ENCODE data around the gene CYP26B1.

The CYP26B1 gene

DNA sequence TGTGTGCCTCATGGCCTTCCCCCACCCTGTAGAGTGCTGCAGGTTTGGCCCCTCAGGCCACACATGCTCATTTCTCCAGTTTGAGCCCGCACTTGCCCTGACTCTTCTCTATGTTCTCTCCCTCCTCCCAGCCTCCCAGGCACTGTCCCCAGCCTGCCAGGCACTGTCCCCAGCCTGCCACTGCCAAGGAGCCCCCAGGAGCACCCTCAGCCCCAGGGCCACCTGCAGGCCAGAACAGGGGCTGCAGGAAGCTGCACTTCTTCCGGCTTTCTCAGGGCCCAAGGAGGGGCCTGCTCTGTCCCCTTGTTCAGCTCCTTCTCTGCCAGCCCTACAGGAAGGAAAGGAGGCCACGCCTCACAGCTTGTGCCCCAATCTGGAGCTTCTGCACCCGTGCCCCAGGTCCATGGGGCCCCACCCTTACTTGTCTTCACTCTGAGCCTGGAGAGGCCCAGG, 31.6 kb downstream of the CYP26B1 start:
- H4K20me1 ChIP-seq (ENCODE audit: insufficient read depth, low read length) = no peaks in the 10 kb centered on the region
- no peak overlapping the region for H3K9ac ChIP-seq (ENCODE audit: low read depth, low read length)
- H3K27me3 ChIP-seq (ENCODE audit: insufficient read depth, low read length, poor library complexity) = no peaks in the 10 kb centered on the region
- no peak overlapping the region for H3K4me2 ChIP-seq (ENCODE audit: insufficient read depth, low read length)
- H3K27ac ChIP-seq (ENCODE audit: low read length) = no peak overlapping the region
- DNase-seq (no peak), ATAC-seq (ENCODE audit: insufficient read depth, low read depth) (peak; percentile 58; the same call in 2 of the 3 replicates)
- no peak overlapping the region for H2AFZ ChIP-seq (ENCODE audit: low read depth, low read length)
- no peaks in the 10 kb centered on the region for H3K79me2 ChIP-seq (ENCODE audit: insufficient read depth, low read length)
- TF ChIP-seq EZH2 (IDR thresholded peaks at IDR 0.05; ENCODE audit: borderline replicate concordance, low read depth, low read length, severe bottlenecking) = no peak
- TF ChIP-seq, protein P1, sequence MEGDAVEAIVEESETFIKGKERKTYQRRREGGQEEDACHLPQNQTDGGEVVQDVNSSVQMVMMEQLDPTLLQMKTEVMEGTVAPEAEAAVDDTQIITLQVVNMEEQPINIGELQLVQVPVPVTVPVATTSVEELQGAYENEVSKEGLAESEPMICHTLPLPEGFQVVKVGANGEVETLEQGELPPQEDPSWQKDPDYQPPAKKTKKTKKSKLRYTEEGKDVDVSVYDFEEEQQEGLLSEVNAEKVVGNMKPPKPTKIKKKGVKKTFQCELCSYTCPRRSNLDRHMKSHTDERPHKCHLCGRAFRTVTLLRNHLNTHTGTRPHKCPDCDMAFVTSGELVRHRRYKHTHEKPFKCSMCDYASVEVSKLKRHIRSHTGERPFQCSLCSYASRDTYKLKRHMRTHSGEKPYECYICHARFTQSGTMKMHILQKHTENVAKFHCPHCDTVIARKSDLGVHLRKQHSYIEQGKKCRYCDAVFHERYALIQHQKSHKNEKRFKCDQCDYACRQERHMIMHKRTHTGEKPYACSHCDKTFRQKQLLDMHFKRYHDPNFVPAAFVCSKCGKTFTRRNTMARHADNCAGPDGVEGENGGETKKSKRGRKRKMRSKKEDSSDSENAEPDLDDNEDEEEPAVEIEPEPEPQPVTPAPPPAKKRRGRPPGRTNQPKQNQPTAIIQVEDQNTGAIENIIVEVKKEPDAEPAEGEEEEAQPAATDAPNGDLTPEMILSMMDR (IDR thresholded peaks at IDR 0.05; ENCODE audit: borderline replicate concordance, extremely low read depth, low read length, poor library complexity, severe bottlenecking) = peak; percentile 10
- H3K4me3 ChIP-seq (ENCODE audit: low read depth in 1 of 2, low read length in 2 of 2) = no peak overlapping the region
- peaks cover 5% of the 10 kb centered on the region for H3K9me3 ChIP-seq (ENCODE audit: insufficient read depth, low read length, severe bottlenecking)
- no peaks in the 10 kb centered on the region for H3K36me3 ChIP-seq (ENCODE audit: insufficient read depth, low read length)
- H3K4me1 ChIP-seq (ENCODE audit: insufficient read depth, low read length) = no peaks in the 10 kb centered on the region

DNA sequence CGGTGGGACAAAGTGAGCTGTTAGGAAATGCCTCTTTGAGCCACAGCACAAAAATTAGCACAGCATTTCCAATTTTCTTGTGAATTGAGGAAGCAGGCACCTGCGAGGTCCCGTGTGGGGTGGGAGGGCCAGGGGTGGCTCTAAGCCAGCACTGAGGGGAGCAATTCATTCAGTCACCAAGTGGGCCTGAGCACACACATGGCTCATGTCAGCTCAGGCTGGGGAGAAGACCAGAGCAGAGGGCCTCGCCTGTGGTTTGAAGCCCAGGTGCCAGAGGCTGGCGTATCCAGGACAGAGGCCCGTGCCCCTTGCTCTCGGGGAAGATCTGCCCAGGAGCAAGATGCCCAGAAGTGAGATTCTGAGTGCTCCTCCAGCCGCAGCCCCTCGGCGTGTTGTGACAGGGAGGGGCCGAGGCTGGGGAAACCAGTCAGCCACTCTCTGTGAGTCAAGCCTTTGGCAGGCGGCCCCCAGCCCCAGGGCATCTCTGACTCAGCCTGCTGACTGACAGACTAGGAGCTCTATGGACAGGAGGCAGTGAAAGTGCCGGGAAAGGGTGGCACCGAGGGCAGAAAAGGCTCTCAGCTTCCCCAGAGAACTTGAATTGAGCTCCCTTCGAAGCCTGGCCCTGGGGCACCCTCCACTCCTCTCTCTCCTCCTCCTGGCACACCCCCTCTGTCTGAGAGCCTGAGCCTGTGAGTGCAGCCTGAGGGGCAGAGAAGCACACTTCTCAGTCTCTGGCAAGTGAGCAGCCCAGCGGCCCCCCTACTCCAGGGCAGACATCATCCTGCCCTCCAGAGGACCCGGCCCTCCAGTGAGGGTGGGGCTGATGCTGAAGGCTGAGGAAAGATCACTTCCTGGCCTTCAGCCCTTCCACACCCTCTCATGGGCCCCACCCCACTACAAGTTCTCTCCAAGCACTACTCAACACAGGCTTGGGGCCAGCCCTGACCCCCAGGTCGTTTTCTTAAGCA, 32.3 kb downstream of the CYP26B1 start:
- Histone ChIP-seq H3K4me3 (ENCODE audit: low read depth in 1 of 2, low read length in 2 of 2) (no peak overlapping the region), H3K36me3 (ENCODE audit: insufficient read depth, low read length) (no peaks in the 10 kb centered on the region), H3K4me1 (ENCODE audit: insufficient read depth, low read length) (no peaks in the 10 kb centered on the region), H3K9me3 (ENCODE audit: insufficient read depth, low read length, severe bottlenecking) (peaks cover 5% of the 10 kb centered on the region), H4K20me1 (ENCODE audit: insufficient read depth, low read length) (no peaks in the 10 kb centered on the region), H3K4me2 (ENCODE audit: insufficient read depth, low read length) (no peak overlapping the region), H2AFZ (ENCODE audit: low read depth, low read length) (no peak overlapping the region), H3K79me2 (ENCODE audit: insufficient read depth, low read length) (no peaks in the 10 kb centered on the region), H3K9ac (ENCODE audit: low read depth, low read length) (no peak overlapping the region), H3K27ac (ENCODE audit: low read length) (no peak overlapping the region), H3K27me3 (ENCODE audit: insufficient read depth, low read length, poor library complexity) (no peaks in the 10 kb centered on the region)
- DNase-seq (no peak), ATAC-seq (ENCODE audit: insufficient read depth, low read depth) (no peak)
- TF ChIP-seq EZH2 (IDR thresholded peaks at IDR 0.05; ENCODE audit: borderline replicate concordance, low read depth, low read length, severe bottlenecking) = no peak
- TF ChIP-seq, protein P1 (IDR thresholded peaks at IDR 0.05; ENCODE audit: borderline replicate concordance, extremely low read depth, low read length, poor library complexity, severe bottlenecking) = no peak

DNA sequence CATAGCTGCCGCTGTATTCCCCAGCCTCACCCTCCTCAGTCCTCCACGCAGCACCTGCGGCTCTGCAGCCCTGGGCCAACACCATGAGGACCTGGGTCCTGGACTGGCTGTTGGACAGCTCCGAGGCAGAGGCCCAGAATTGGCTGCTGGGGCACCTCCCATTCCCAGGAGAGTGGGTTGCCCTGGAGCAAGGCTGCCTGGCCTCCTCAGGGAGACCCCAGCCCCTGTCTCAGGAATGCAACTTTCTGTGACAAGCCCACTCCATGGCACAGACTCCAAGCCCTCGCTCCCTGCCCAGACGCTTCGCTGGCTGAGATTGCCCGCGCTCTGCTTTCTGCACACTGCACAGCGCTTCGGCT, 33.0 kb downstream of the CYP26B1 start:
- Histone ChIP-seq H3K9me3 (ENCODE audit: insufficient read depth, low read length, severe bottlenecking) (peaks cover 5% of the 10 kb centered on the region), H3K27ac (ENCODE audit: low read length) (no peak overlapping the region), H3K27me3 (ENCODE audit: insufficient read depth, low read length, poor library complexity) (no peaks in the 10 kb centered on the region), H3K9ac (ENCODE audit: low read depth, low read length) (no peak overlapping the region), H3K4me3 (ENCODE audit: low read depth in 1 of 2, low read length in 2 of 2) (no peak overlapping the region), H3K36me3 (ENCODE audit: insufficient read depth, low read length) (no peaks in the 10 kb centered on the region), H3K79me2 (ENCODE audit: insufficient read depth, low read length) (no peaks in the 10 kb centered on the region), H2AFZ (ENCODE audit: low read depth, low read length) (no peak overlapping the region), H3K4me2 (ENCODE audit: insufficient read depth, low read length) (no peak overlapping the region), H3K4me1 (ENCODE audit: insufficient read depth, low read length) (no peaks in the 10 kb centered on the region), H4K20me1 (ENCODE audit: insufficient read depth, low read length) (no peaks in the 10 kb centered on the region)
- ATAC-seq (ENCODE audit: insufficient read depth, low read depth) = no peak
- DNase-seq = no peak
- TF ChIP-seq, protein P1 (IDR thresholded peaks at IDR 0.05; ENCODE audit: borderline replicate concordance, extremely low read depth, low read length, poor library complexity, severe bottlenecking) = no peak
- no peak for TF ChIP-seq EZH2 (IDR thresholded peaks at IDR 0.05; ENCODE audit: borderline replicate concordance, low read depth, low read length, severe bottlenecking)

Measured in DND-41 (cell line).